ACC112 (cell line): ENCODE results near the gene MTMR11.

Experiments
- H2AFZ ChIP-seq: fragments of 200-600 bp; sonication (generic); one replicate; pipeline ENCODE4 v1.6.0; 2017; ENCODE audit warnings: antibody characterized with exemption, low read length; ENCODE audit not compliant: unreplicated experiment
- H3K27ac ChIP-seq: fragments of 200-600 bp; sonication (generic); 2 replicates; pipeline ENCODE4 v1.5.1; 2014; ENCODE audit warnings: low read depth, mild to moderate bottlenecking, antibody characterized with exemption, low read length, moderate library complexity
- H3K27me3 ChIP-seq: fragments of 200-600 bp; sonication (generic); 2 replicates; pipeline ENCODE4 v1.6.1; 2014; ENCODE audit warnings: mild to moderate bottlenecking, antibody characterized with exemption, low read length, moderate library complexity, mixed read lengths; ENCODE audit not compliant: insufficient read depth
- H3K36me3 ChIP-seq: fragments of 200-600 bp; sonication (generic); 2 replicates; pipeline ENCODE4 v1.6.1; 2016; ENCODE audit warnings: mild to moderate bottlenecking, antibody characterized with exemption, low read length, moderate library complexity, mixed read lengths; ENCODE audit not compliant: insufficient read depth
- H3K4me1 ChIP-seq: fragments of 200-600 bp; sonication (generic); one replicate; pipeline ENCODE4 v1.6.1; 2016; ENCODE audit warnings: low read length, mixed read lengths; ENCODE audit not compliant: insufficient read depth, unreplicated experiment, control insufficient read depth
- H3K4me3 ChIP-seq: fragments of 200-600 bp; sonication (generic); 2 replicates; pipeline ENCODE4 v1.5.1; 2014; ENCODE audit warnings: mild to moderate bottlenecking, low read depth, low read length
- H3K79me2 ChIP-seq: fragments of 200-600 bp; sonication (generic); one replicate; pipeline ENCODE4 v1.6.0; 2016; ENCODE audit warnings: low read length; ENCODE audit not compliant: control insufficient read depth, unreplicated experiment, insufficient read depth

Gene MTMR11

DNA sequence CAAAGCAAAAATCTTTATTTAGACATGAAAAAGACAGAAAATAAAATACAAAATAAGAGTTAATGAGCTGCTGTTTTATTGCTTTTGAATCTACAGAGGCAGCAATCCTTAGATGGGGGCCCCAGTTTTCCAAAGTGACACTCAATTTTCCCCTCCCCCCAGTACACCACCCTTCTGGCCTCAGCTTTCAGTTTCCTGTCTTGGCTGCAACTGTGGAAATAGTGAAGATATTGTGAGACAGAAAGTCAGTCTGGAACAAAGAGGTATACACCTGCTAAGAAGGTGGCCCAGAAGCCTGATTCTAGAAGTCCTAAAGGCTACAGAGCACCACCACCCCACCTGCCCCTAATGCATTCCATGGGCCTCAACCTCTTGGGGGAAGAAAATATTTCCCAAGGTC is 1.1 kb upstream of the MTMR11 start:
- peaks cover 11% of the 10 kb centered on the region for H3K79me2 ChIP-seq
- H3K4me1 ChIP-seq, result peaks cover 44% of the 10 kb centered on the region
- no peaks in the 10 kb centered on the region for H3K36me3 ChIP-seq
- no peak overlapping the region for H2AFZ ChIP-seq
- H3K27me3 ChIP-seq, result no peaks in the 10 kb centered on the region
- H3K27ac ChIP-seq, result peak overlapping the region; percentile 20; the same call in 1 of the 2 replicates
- H3K4me3 ChIP-seq, result peak overlapping the region; percentile 86

DNA sequence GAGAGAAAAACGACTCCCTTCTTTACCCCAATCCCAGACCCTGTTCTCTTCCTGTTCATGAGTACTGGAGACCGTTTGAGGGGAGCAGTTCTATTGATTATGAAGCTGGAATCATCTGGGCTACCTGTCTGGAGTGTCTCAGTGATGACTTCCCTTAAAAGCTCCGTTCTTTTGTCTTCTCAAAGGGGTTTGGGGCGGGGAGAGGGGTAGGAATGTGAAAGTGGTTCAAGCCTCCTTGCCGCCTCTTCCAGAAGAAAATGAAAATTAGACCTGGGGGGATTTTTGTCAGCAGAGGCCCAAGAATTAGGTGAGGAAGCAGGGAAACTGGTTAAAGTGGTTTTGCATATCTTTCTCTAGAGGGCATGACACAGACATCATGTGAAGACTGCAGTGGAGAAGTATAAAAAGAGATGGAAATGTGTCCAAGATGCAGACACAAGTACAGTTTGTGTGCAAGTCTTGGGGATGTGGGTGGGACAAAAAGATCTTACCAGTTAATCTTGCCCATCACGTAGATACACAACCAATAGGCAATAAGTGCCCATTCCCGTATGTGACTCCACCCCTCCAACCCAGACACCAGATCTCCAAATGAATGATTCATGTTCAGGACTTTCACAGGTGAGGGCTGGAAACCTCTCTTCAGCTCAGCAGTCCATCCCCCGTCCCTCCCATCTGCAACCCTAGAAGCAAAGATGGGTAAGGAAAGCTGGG is 470 bp upstream of the MTMR11 start:
- Histone ChIP-seq H3K4me1 (peaks cover 44% of the 10 kb centered on the region), H3K79me2 (peaks cover 11% of the 10 kb centered on the region), H2AFZ (peak overlapping the region; percentile 89), H3K4me3 (peak overlapping the region; percentile 86), H3K36me3 (no peaks in the 10 kb centered on the region), H3K27ac (peak overlapping the region; percentile 29; the same call in 1 of the 2 replicates), H3K27me3 (no peaks in the 10 kb centered on the region)

DNA sequence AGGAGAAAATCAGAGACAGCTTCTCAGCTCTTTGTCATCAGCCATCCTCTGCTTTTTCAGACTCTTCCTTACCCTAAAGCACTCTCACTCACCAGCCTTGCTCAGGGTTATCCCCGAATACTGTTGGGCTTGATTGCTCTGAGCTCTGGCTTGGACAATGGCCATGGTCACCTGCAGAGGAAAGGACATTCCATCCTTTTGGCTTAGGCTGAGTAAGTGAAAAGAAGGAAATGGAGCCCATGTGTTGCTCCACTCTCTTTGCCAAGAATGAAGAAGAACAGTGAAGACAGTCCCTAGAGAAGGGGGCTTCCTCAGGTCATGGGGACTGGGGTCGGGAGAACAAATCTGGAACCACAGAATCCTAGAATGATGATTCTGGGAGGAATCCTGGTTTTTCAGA is 2.3 kb downstream of the MTMR11 start:
- Histone ChIP-seq H3K4me3 (no peak overlapping the region), H3K27ac (no peak overlapping the region), H3K79me2 (peaks cover 11% of the 10 kb centered on the region), H2AFZ (no peak overlapping the region), H3K27me3 (no peaks in the 10 kb centered on the region), H3K4me1 (peaks cover 46% of the 10 kb centered on the region), H3K36me3 (no peaks in the 10 kb centered on the region; the same call in 1 of the 2 replicates)

DNA sequence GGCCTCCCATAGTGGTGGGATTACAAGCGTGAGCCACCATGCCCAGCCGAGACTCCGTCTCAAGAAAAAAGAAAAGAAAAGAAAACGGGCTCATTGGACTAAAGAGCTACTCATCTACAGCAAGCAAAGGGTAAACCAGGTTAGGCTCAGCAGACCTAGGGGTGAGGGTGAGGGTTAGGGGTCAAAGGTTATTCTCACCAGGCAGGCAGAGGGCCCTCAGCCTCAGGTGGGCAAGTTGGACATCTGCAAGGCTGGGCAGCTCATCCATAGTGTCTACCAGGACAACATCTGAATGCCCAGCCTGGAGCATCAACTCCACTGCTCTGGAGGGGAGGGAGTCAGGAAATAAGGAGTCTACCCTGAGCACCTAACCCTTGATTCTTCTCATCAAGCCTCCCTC is 3.5 kb downstream of the MTMR11 start:
- Histone ChIP-seq H3K36me3 (no peaks in the 10 kb centered on the region; the same call in 1 of the 2 replicates), H3K27me3 (no peaks in the 10 kb centered on the region), H3K79me2 (peaks cover 11% of the 10 kb centered on the region), H3K4me3 (no peak overlapping the region), H2AFZ (no peak overlapping the region), H3K27ac (no peak overlapping the region), H3K4me1 (peaks cover 44% of the 10 kb centered on the region)

DNA sequence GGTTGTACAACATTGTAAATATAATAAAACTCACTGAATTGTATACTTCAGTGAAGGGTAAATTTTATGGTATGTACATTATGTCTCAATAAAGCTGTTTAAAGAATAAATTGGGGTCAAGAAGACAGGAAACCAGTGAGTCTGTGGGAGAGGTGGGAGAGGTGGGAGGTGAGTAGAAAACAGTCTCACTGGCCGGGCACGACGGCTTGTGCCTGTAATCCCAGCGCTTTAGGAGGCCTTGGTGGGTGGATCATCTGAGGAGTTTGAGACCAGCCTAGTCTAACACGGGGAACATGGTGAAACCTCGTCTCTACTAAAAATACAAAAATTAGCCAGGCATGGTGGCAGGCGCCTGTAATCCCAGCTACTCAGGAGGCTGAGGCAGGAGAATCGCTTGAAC is 4.2 kb downstream of the MTMR11 start:
- Histone ChIP-seq H3K79me2 (peaks cover 12% of the 10 kb centered on the region), H2AFZ (no peak overlapping the region), H3K4me1 (peaks cover 38% of the 10 kb centered on the region), H3K27me3 (no peaks in the 10 kb centered on the region), H3K36me3 (no peaks in the 10 kb centered on the region; the same call in 1 of the 2 replicates), H3K27ac (no peak overlapping the region), H3K4me3 (no peak overlapping the region)

DNA sequence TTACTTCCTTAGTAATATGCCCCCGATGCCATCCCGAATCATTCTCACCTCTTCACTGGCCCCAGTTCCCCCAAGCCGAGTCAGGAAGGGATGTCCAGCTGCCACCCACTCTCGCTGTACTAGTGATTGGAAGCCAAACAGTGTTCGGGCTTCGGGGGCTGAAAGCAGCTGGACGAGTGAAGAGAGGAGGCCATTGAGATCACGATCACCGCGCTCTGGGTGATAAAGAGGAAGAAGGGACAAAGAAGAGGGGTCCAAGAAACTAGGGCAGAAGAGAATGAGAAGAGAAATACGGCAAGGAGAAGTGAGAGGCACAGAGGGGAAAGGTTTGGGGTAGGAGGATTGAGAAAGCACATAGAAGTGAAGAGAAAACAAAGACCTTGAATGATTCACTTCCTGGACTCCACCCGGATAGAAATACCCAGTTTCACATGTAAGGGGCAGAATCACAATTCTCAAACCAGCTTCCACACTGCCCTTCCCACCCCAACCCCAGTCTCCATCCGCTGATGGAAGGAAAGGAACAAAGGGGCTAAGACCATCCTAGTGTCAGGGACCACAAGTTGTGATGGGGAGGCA is 5.4 kb downstream of the MTMR11 start:
- Histone ChIP-seq H3K4me1 (peaks cover 37% of the 10 kb centered on the region), H3K27me3 (no peaks in the 10 kb centered on the region), H3K4me3 (peak overlapping the region; percentile 24; the same call in 1 of the 2 replicates), H3K27ac (peak overlapping the region; percentile 62), H3K79me2 (peaks cover 21% of the 10 kb centered on the region), H2AFZ (no peak overlapping the region), H3K36me3 (peaks cover 7% of the 10 kb centered on the region; the same call in 1 of the 2 replicates)

DNA sequence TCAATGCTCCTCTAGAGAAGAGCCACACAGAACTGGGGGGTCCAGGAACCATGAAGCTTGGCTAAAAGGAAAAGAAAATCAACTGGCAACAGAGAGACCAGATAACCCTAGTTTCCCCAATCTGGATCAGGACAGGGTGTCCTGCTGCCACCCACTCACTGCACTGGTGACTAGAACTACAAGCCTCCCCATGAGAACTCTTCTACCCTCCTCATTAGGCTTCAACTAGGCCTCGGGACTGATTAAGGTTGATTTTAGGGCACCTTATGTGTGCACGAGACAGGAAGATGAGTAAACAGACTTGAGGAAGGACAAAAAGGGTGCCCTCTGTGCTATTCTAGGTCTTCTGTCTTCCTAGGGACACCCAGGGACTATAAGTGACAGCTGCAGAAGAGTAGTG is 6.8 kb downstream of the MTMR11 start:
- Histone ChIP-seq H3K4me3 (no peak overlapping the region), H3K79me2 (peaks cover 27% of the 10 kb centered on the region), H3K27me3 (no peaks in the 10 kb centered on the region), H3K4me1 (peaks cover 42% of the 10 kb centered on the region), H3K27ac (no peak overlapping the region), H3K36me3 (peaks cover 21% of the 10 kb centered on the region), H2AFZ (no peak overlapping the region)

DNA sequence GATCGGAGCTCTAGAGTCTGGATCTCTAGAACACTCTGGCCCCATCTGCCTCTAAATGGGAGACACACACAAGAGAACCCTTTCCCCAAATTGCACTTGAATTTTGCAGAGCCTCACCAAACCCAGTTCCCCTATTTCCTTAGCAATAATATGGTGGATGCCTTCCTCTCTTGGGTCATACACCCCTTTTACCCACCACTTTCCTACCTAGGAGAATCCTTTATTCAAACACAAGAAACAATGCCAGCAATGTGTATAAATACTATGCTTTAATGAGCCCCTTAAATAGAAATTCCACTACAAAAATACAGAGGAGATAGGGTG is 8.3 kb downstream of the MTMR11 start:
- Histone ChIP-seq H2AFZ (peak overlapping the region; percentile 33), H3K27ac (peak overlapping the region; percentile 82), H3K4me3 (peak overlapping the region; percentile 98), H3K79me2 (peaks cover 32% of the 10 kb centered on the region), H3K4me1 (peaks cover 46% of the 10 kb centered on the region), H3K27me3 (no peaks in the 10 kb centered on the region), H3K36me3 (peaks cover 31% of the 10 kb centered on the region)

DNA sequence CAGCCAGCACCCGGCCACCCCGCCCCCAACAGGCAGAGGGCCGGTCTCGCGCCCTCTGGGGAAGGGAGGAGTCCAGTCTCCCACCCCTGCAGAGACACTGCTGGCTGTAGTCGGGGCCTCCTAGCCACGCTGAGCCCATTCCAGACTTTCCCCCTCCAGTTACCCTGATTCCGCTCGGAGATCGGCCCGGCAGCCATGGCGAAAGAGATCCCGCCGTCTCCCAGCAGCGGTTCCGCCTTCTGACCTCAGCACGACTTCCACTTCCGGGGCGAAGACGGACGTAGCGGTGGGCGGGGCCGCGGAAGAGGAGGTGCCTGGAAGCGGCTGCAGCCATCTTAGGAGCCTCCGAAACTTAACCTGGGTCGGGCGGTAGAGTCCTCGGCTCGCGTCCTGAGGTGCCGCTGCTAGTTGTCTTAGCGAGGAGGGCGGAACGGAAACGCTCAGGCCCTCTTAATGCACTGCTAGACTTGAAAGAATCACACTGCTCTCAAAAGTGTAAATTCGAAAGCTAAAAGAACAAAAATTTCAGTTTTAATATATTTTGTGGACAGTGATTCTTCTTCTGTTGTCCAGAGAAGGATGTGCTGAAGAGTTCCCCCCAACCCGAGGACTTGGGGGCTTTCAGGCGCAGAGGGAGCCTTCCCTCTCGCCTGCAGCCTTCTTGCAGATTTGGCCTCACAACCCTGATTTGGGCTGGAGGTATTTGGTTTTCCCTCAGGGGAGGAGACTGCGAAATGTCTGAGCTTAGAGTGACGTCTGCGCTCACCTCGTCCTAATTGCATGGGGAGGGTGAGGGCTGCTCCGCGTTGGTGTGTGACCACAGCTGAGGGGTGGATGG is 8.9 kb downstream of the MTMR11 start, which contains the start of gene SF3B4:
Gene SF3B4, minus strand, starts transcription at position 241 of the 838 bp plus-strand sequence. Its CDS starts 44 bp downstream, at position 197.
- H3K79me2 ChIP-seq, result peaks cover 32% of the 10 kb centered on the region
- H3K4me1 ChIP-seq, result peaks cover 46% of the 10 kb centered on the region
- no peaks in the 10 kb centered on the region for H3K27me3 ChIP-seq
- H2AFZ ChIP-seq, result peak within 1 kb of the TSS; percentile 71
- H3K4me3 ChIP-seq, result peak within 1 kb of the TSS; percentile 98
- H3K27ac ChIP-seq, result peak within 1 kb of the TSS; percentile 82
- H3K36me3 ChIP-seq, result peaks cover 37% of the 10 kb centered on the region

DNA sequence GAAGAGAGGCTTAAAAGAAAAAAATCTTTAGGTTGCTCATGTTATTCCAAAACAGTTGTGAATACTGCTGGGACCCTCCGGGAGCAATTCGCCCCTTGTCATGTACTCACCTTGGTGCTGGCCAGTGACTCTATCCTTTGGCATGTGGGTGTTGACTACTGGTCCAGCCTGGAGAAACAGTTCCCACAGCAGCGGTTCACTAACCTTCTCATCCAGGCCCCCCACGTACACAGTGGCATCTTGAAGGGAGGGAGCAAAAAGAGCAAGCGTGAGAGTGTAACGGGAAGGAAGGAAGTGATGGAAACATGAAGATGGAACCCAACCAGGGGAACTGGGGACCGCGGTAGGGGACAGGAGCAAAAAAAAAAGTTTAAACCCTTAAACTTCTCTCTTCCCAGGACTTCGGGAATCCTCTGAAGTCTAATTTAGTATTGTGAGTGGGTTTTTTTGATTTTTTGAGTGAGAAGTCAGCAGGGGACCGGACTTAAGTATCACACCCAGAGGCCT is 9.6 kb downstream of the MTMR11 start:
- peaks cover 46% of the 10 kb centered on the region for H3K4me1 ChIP-seq
- peak overlapping the region; percentile 82 for H3K27ac ChIP-seq
- H3K79me2 ChIP-seq, result peaks cover 32% of the 10 kb centered on the region
- H3K27me3 ChIP-seq, result no peaks in the 10 kb centered on the region
- H2AFZ ChIP-seq, result peak overlapping the region; percentile 71
- peaks cover 39% of the 10 kb centered on the region for H3K36me3 ChIP-seq
- peak overlapping the region; percentile 98 for H3K4me3 ChIP-seq
